GM12801 (cell line): Measurements from ENCODE around the gene MAP7D2.

ENCODE experiments used
- CTCF ChIP-seq: IDR thresholded peaks from one replicate; pipeline ENCODE4 v1.5.1; 2011; ENCODE audit warnings: control low read depth; ENCODE audit not compliant: insufficient read length; ENCODE audit errors: extremely low read depth

Gene MAP7D2

DNA sequence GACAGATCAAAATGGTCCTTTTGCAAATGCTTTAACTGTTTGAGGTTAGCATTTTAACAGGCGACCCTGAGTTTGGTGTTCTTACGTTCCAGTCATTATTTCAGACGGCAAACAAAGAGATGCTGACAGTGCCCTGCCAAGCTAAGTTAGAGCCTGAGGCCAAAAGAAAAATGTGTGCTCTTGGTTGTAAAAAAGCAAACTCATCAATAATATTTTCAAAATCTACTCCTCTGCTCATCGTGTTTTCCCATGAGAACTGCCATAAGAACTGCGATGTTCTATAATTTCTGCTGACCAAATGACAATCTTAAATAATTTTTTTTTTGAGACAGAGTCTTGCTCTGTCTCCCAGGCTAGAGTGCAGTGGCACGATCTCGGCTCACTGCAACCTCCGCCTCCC, 63.2 kb downstream of the MAP7D2 start:
- TF ChIP-seq CTCF, result no peak

- no peak for TF ChIP-seq CTCF
These were observed 69.8 kb downstream of the MAP7D2 start for GRCh38 chrX:20046864-20047263.

GRCh38 chrX:20046223-20046622, 70.5 kb downstream of the MAP7D2 start:
- no peak for TF ChIP-seq CTCF

DNA sequence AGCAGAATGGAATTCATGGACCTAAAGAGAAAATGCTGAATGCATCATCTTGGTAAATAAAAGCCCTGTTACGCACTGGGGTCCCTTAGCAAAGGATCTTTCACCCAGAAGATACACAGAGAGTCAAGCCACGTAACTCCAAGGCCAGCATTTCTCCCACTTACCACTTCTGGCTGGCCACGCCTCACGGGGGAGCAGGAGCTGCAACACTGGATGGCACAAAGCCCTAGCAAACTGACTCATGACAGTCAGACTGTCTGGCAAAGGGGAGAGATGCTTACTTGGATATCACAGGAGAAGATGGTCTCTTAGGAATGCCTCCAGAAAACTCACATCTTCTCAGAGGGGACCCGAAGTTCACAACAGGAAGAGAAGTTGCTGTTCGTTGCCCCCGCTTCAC, 74.5 kb downstream of the MAP7D2 start:
- no peak for TF ChIP-seq CTCF

- TF ChIP-seq CTCF, result no peak
These were observed 77.7 kb downstream of the MAP7D2 start for GRCh38 chrX:20038966-20039365.

- no peak for TF ChIP-seq CTCF
These were observed 79.5 kb downstream of the MAP7D2 start for GRCh38 chrX:20037186-20037585.

DNA sequence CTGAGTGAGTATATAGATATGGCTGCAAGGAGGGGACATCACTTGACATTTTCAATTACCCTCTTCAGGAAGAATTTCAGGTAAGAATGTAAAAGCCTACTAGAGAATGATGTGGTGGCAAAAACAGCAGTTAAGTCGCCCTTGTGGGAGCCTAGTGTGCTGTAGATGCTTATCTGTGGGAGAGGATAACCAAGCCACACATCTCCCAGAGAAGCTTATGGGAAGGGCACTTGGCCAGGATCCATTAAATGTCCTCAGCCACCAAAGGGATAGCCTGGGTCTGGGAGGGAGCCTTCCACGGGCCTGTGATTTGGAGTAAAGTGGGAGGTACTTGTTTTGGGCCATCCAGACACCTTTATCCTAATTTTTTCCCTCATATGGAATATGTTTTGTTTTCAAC, 84.5 kb downstream of the MAP7D2 start:
- no peak for TF ChIP-seq CTCF

DNA sequence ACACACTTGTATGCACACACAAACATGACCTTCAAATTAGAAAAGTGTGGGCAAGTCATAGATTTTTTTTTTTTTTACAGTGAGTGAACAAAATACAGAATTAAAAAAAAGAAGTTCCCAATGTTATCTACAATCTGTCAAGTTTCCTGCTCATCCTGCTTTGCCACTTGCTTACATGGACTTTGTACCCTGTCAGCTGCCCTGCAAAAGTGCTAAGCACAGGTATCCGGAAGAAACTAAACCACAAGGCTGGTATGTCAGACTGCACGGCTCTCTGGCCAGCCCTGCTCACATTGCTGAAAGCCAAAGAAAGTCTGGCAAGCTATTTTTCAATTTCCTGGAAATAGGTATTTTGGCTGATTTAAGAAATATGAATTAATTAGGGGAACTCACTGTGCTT, 87.0 kb downstream of the MAP7D2 start:
- no peak for TF ChIP-seq CTCF
